NCI-H146 treated with DMSO at 0.1 percent for 48 hours (cell line): ENCODE results near the gene PLA2G4E.

Source experiments
- DNase-seq: peaks from one replicate; lab custom pipeline; 2025; ENCODE audit not compliant: unreplicated experiment; lab: John Stamatoyannopoulos, UW

PLA2G4E gene

DNA sequence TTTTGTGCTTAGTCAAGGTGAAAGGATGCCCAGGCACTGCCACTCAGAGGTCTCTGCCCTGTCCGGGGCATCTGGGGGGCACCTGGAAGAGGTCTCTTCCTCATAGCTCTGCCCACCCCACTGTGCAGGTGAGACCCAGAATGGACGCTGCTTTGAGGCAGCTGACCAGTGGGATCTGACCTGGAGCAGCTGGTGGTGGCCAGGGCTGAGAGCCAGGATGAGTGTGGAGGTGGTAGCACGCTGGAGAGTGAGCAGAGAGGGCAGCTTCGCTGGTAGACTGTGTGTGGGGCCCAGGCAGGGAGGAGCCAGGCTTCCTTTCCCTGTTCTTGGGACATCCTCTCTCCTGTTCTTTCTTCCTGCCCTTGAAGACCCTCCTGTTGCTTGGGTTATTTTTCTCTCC lies 32.2 kb upstream of the PLA2G4E start:
- DNase-seq, result no peak

GRCh38 chr15:42050484-42051255 lies 29.8 kb upstream of the PLA2G4E start:
- no peak for DNase-seq

- no peak for DNase-seq
These were observed 28.0 kb upstream of the PLA2G4E start for GRCh38 chr15:42048821-42049200.

- no peak for DNase-seq
These were observed 27.4 kb upstream of the PLA2G4E start for GRCh38 chr15:42048080-42048820.

- DNase-seq, result no peak
These were observed 25.8 kb upstream of the PLA2G4E start for GRCh38 chr15:42046597-42046996.

DNA sequence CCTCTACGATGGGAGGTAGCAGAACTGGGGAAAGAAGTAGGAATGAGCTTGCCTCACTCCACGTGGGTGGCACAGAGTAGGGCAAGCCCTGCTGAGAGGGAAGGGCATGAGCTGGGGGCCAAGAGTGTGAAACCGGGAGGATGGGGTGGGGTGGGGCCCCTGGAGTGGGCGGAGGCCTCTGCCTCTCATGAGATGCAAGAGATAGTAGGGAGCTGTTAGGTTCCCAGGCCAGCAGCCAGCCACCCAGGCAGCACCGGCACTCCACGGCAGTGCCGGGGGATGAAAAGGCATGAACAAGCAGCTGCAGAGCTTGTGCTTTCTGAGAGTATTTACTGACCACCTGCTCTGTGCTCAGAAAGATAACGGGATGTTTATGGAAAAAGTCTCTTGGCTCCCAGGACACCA lies 24.4 kb upstream of the PLA2G4E start:
- DNase-seq, result no peak

GRCh38 chr15:42042602-42043400 lies 22.0 kb upstream of the PLA2G4E start:
- no peak for DNase-seq

DNA sequence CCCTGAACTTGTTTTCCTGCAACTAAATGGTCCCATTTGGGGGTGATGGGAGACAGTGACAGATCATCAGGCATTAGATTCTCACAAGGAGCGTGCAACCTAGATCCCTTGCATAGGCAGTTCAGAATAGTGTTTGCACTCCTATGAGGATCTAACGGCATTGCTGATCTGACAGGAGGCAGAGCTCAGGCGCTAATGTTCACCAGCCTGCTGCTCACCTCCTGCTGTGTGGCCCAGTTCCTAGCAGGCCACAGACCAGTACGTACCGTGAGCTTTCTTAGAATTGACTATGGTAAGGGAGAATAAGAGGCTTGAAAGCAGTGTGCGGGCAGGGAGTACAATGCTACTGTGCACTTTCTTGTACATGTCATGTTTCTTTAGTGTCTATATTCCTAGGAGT lies 17.6 kb upstream of the PLA2G4E start:
- DNase-seq, result no peak

DNA sequence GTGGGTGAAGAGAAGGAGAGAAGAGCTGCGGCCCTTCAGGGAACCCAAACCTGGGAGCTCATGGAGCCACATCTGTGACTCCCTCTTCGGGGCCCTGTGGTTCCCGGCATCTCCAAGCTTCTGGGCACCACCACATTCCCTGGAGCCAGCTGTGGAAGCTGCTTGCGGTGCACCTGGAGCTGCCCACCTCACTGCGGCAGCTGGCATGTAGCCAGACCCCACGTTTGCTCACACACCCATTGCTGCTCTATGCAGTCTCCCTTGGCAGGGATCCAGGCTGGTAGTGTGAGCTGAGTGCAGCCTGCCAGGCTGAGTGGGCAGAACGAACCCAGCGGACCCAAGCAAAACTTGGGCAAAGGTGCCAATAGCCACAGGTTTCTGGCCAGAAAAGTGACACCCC lies 16.8 kb upstream of the PLA2G4E start:
- no peak for DNase-seq

DNA sequence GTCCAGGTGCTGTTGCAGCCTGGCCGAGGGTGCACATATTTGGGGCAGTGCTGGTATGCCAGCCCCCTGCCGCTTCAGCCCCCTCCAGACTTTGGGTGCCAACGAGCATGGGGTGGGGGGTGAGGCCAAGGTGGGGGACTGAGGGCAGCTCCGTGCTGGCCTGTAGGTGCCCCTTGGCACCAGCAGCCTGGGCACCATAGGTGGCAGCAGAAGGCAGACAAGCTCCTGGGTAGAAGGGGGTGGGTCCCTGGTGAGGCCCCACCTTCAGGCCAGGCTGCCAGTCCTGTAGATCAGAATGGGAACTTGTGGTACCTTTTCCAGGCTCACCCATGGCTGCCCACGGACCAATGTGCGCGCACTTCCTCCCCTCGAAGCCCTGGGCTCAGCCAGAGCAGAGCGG lies 16.1 kb upstream of the PLA2G4E start:
- DNase-seq, result no peak

- DNase-seq, result no peak
These were observed 15.5 kb upstream of the PLA2G4E start for GRCh38 chr15:42036112-42036905.

GRCh38 chr15:42035435-42035761 lies 14.6 kb upstream of the PLA2G4E start:
- no peak for DNase-seq

- DNase-seq, result no peak
These were observed 14.0 kb upstream of the PLA2G4E start for GRCh38 chr15:42034628-42035434.

DNA sequence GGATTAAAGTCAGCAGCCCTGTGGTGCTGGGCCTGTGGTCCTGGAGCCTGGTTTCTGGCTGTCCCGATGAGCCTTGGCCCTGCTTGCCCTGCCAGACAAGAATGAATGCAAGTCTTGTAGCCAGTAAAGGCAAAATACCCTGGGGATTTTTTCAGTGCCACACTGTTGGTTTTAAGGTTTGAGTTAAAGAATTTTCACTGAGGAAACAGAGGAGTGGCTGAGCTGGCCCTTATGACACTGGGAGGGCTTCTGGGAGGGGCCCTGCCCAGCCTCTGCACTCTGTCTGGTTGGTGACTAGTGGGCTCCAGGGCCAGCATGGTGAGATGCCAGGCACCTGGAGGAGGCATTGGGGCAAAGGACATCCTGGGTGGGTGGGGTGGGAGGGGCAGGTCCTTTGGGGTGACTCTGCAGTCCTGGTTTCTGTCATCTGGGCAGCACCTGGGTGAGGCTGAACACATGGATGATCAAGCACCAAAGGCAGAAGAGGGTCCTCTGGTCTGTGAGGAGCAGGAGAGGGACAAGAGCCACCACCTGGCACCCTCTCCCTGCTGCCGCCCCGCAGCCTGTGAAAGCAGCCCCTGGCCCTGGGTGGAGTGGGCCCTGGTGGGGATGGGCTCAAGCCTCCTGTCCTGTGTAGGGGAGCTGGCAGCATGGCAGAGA lies 12.5 kb upstream of the PLA2G4E start:
- DNase-seq, result no peak

DNA sequence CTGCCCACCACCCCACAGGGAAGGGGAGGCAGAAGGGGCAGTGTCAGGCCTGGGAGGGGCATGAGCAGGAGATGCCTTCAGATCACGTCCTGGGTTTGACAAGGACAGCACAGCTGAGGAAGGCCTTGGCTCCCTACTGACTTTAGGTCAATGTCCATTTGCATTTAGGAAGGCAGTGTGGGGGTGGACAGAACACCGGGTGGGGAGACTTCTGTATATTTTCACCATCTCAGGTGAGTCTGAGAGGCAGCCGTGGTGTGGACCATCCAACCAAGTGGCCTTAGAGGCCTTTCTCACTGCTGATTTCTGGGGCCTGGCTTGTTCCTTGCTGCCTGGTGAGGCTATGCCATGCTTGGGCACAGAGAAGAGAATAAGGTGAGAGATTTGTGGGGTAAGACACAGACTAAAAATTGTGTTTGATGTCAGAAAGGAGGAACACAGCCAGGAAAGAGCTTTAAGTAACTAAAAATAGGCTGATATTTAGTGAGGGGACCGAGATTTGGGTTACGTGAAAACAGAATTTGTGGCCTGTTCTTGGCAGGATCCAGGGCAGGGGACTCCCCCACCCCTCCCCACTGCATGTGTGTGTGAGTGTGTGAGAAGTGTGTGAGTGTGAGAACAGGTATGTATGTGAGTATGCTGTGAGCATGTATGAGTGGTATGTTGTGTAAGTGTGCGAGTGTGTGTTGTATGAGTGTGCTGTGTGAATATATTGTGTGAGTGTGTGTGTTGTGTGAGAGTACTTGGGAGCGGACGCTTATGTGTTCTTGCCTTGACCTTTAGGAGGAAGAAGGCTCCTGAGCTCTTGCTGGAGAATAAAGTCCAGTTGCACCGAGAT lies 11.8 kb upstream of the PLA2G4E start:
- no peak for DNase-seq

GRCh38 chr15:42031198-42031915 lies 10.5 kb upstream of the PLA2G4E start:
- no peak for DNase-seq

DNA sequence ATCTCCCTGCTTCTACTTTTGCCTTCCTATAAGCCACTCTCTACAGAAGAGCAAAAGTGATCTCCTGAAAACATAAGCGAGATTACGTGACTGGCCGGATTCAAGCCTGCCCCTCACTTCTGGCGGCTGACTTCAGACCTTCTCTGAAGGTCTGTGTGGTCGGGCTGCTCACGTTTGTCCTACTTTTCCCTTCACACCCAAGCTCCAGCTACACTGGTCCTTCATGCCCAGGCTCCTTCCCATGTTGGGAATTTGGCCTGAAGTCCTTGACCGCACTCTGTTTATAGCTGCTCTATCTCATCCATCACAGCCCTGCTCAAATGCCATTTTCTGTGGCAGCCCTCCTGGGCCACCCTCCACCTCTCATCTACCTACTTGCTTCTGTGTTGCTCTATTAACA lies 6.7 kb upstream of the PLA2G4E start:
- no peak for DNase-seq

DNA sequence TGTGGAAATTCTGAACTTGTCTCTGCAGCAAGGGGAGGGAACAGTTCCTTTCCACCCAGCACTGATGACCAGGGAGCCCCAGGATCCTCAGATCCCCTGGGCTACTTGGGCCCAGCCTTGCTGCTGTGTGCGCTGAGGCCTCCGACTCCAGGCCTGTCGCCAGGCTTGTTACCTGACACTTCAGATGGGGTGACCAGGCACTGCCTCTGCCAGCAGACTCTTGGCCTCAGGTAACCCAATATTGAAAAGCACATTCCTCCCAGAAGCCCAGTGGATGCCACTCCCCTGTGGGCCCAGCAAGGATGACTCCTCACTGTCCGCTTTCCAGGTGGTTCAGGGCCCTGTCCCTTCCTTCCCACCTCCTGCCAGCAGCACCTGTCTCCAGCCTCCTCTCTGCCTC lies 3.5 kb upstream of the PLA2G4E start:
- no peak for DNase-seq
